CD1c-positive myeloid dendritic cell (primary cell): ENCODE measurements around the gene TLR7.

Experiments
- DNase-seq: peaks from one replicate; pipeline ENCODE4 v3.0.0-alpha.2; 2016; ENCODE audit errors: extremely low spot score

The TLR7 gene

DNA sequence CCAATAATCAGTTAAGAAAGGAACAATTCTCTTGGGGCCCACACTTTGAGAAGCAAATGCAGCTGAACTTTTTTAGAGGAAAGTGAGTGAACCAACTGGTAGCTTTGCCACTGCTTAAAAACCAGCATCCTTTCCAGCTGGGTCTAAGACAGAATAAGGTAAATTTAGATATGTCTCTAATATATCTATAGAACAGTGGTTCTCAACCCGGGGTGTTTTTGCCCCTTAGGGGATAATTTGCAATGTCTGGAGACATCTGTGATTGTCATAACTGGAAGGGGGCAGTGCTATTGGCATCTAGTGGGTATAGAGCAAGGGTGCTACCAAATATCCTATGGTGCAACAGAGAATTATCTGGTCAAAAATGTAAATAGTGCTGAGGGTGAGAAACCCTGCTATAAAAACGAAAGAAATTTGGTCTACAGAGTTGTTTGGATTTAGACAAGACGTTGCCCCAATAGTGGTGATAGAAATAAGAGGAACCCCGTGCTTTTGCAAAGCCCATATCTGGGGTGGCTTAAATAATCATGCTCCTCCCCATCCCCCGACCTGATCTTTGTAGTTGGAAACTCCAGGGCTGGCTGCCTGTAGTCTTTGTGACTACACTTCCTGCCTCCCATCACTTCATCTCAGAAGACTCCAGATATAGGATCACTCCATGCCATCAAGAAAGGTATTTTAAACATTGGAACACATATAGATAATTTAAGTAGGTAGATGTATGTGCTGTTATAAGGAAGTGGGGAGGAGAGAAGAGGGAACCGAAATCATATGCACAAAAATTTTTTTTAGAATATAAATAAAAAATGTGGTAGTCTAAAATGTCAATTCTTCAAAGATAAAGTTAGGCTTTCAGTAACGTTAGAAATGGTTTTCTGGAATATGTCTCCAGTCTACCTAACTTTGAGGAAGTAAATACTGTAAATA, at the start of gene TLR7:
TLR7 (plus strand) TSS at position 622 of the 927 bp plus-strand sequence. CDS start 507 bp downstream, outside the sequence.
- DNase-seq = peak; percentile 24

DNA sequence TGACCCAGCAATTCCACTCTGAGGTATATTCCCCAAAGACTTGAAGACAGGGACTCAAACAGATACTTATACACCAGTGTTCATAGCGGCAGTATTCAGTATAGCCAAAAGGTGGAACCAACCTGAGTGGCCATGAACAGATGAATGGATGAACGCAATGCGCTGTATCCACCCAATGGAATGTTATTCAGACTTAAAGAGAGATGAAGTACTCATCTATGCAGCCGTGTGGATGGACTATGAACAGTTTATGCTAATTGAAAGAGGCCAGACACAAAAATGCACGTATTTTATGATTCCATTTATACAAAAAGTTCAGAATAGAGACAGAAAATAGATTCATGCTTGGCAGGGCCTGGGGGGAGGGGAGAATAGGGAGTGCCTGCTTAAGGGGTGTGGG, 49.3 kb upstream of the TLR7 start:
- no peak for DNase-seq

DNA sequence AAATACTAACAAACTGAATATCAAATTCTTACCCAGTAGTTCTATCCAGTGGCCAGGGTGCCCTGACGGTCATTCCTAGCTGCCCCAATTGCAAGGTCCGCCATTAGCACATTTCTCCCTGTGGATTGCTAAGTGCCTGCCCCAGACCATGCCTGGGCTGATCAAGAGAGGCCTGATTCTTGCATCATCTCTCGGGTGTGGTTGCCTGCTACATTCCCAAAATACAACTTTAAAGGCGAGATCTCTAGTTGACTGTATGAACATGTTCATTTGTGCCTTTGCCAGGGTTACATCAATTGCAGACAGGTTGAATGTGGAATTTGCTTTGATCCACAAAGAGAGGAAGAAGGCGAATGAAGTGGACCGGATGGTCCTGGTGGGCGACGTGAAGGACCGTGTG, 47.6 kb upstream of the TLR7 start:
- DNase-seq = no peak

DNA sequence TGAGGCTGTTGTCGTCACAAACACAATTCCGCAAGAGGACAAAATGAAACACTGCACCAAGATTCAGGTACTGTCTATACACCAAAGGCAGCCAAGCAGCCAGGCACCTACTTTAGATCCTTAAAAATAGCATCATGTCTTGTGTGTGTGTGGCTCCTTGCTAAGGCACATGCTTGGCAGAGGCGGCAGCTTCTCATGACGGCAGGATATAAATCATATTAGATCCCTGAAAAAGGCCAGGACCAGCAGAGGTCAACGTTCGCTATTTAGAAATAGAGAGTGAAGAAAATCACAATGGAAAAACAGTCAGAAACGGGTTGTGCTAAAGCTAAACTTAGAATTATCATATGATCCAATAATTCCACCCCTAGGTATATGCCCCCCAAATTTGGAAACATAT, 46.1 kb upstream of the TLR7 start:
- no peak for DNase-seq

DNA sequence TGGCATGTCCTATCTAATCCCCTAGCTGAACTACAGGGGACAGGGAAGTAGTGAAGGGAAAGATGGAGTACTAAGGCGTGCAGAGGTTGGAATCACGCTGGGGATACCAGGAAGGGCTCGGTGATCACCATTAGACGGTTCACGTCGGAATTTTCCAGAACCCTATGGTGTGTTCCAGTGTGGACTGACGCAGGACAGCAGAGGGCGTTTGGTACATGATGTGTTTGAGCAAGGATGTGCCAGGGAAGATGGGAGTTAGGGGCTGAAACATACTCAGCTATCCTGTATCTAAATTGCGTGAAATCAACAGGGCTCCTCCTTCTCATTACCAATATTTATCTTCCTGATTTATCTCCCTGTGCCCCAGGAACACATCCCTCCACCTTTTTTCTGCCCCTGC, 41.9 kb upstream of the TLR7 start:
- no peak for DNase-seq

DNA sequence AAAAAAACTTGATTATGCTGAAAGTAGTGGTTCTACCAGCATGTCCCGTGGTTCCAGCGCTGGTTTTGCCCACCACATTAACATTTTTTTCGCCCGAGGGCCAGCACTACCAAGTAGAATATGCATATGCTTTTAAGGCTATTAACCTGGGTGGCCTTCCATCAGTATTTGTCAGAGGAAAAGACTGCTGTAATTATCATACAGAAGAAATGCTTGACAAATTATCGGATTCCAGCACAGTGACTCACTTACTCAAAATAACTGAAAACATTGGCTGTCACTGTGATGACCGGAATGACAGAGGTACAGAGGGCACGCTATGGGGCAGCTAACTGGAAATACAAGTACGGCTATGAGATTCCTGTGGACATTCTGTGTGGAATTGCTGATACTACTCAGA, 41.1 kb upstream of the TLR7 start:
- no peak for DNase-seq

DNA sequence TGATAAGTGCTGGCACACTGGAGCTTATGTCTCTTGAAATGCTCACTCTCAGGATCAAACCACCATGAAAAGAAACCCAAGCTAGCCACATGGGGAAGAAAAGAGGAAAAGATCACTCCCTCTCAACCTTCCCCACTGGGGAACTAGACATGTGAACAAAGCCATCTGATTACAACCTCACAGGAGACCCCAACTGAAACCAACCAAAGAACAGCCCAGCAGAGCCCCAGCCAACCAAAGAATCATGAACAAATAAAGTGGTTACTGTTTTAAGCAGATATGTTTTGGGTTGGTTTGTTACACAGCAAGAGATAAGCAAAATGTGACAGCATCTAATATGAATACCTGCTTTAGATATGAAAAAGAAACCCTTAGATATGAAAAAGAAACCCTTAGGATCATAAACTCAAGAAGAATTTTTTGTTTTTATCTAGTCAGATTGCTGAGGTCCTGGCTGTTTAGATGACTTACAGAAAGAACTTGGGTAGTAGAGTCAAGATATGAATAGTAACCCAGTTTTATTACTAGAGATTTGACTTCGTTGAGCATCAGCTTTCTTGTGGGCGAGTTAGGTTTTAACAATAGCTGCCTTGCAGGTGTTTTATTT, 23.7 kb upstream of the TLR7 start:
- DNase-seq = no peak

DNA sequence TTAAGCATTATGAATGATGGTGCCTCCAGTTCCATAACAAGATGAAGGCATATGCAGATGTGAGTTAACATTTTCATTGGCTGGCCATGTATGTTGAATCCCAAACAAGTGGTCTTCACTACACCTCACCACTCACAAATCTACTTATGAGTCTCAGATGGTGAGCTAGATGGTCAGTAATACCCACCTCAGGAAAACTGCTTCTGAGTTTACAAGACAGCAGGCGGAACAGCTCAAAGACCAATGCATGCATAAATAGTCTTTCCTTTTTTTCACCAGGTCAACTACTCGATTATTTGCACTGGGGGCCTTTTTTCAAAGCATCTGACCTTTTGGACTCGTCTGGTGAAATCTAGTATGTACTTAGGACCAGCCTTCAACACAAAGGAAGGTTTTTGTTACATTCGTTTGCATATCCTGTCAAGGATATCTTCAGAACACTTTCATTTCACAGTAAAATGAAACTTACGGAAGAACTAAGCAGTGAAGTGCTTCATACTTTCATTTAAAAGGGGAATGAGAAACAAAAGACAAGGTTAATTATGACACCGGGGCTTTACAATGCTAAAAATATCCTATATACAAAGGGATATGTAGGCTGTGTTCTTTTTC, 23.1 kb upstream of the TLR7 start:
- DNase-seq = no peak

DNA sequence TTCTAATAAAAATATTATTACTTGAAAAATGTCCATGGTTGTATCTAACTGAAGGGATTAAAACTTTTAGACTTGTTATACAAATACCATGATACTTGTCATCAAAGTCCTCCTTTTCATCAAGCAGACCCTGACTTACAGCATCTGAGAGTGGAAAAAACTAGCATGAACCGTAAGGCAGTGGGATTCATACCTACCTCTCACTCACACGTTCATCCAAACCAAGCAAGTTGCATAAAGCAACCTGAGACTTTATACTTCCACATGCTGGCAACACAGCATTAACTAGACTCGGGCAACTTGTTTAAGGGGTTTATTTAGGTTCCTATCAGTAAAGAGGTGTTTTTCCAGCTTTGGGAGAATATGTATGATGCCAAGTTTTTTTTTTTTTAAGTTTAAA, 22.6 kb upstream of the TLR7 start:
- no peak for DNase-seq

DNA sequence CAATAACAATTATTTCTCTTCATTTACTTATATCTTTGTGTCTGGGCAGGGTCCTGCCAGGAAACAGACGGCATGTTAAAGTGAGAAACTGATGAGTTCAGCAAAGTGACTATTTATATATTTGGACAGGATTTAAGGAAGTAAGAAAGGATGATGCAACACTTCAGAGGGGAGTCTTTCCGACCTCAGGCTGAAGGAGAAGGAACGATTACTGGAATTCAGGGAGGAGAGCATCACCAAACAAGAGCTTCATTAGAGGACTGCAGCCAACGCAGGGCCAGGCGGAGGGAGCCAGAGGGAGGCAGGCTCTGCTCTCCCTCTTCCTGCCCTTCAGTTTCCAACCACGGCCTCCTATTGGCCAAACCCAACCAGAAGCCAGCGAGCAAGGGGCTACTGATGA, 1.5 kb upstream of the TLR7 start:
- DNase-seq = peak; percentile 57

DNA sequence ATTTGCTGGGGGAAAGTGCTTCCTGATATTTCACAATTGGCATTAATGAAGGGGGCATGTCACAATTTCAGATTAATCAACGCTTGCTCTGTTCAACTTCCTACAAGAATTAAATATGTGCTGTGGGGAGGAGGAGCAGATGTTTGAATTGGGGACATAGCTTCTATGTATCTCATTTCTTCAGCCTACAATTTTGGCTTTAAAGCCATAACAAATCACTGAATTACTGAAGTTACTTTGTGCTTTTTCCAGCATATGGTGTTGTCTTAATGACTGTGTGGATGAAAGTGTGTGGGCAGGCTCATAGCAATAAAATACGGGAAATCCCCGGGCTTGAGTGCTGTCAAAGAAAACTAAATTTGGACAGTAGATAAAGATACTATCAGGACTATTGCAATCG, 813 bp downstream of the TLR7 start:
- DNase-seq = peak; percentile 30

DNA sequence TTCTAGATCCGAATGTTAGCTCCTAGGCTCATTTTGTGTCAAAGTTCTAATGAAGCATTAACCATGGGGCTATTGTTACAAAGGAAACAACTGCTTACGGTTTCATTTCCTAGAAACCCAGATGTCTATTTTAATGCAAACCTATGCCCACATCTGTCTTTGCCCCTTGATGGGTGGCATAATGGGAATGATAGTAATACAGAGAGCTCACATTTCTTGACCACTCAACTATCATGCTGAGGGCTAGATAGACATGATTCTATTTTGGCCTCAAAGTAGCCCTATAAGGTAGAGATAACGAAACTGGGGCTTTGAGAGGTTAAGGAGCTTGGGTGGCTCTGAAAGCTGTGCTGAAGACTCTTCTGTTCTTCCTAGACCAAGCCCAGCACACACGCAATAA, 1.9 kb downstream of the TLR7 start:
- DNase-seq = no peak

DNA sequence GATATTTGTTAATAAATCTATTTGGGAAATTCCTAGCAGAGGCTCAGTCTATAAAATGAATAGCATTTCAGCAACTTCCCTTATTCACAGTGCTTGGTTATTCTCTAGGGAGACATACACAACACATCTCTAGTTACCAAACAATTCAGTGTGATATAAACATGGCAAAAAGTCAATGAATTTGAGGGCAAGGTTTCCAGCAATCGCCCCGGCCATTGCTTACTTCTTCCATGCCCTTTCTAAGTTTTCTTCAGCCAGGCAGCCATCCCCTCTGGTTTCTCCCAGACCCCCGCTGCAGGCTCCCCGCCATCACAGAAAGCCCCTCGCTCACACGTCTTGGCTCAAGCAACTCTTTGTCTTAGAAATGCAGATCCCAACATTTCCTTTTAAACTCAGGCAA, 4.4 kb downstream of the TLR7 start:
- no peak for DNase-seq

DNA sequence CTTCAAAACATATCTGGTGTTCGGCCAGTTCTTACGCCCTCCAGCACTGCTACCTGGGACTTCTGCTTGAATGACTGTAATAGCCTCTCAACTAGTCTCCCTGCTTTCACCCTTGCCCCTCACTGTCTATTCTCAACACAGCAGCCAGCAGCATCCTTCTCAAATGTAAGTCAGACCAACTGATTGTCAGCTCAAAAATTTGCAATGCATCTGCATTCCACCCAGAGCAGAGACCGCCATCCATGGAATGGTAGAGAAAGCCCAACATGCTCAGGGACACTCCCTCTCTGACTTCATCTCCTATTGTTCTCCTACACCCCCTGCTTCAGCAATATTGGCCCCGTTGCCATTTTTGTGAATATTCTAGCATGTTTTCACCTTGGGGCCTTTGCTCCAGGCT, 5.9 kb downstream of the TLR7 start:
- no peak for DNase-seq

DNA sequence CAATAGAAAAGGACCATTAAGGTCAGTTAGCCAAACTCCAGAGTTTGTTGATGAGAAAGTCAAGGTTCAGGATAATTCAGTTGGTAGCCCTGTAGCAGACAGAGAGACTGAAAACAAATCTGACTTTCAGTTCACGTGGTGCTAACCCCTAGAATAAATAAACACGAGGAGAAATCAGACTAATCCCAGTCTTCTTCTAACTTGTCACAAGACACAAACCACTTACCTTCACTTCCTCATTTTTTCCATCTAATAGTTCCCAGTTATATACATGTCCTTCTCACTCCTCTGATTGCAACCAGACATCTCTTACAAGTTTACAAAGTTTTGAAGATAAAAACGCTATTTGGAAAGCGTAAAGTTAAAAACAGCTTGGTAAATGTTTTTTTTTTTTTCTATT, 7.7 kb downstream of the TLR7 start:
- DNase-seq = peak; percentile 40

DNA sequence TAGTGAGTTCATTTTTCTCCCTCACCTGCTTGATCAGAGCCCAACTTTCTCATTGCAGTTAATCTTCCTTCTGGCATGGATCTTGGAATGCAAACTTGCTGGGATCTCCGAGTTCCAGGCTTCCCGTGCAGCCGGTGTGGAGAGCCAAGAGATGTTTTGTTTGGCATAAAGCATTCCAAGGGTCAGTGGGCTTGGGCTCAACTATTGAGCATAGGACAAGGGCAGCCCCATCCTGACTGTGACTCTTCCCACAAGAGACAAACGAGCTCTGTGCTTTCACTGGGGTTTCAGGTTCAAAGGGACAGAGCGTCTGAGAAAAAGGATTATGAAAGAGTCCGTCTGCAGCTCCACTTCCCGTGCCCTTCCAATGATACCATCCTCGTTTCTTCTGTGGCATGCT, 10.5 kb downstream of the TLR7 start:
- DNase-seq = no peak

DNA sequence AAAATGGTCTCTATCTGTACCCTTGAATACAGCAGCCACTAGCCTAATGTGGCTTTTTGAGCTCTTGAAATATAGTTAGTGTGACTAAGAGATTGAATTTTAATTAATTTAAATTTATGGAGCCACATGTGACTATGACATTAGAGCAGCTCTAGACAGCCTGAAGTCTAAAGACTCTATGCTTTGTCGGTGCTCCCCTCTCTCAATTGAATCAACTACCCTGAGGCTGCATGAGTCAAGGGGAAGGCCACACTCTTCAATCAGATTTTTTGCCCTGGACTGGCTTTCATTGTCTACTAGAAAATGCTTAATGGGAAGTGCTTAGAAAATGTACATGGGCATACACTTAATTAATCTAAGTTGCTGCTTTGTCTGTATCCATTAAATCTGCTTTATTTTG, 11.7 kb downstream of the TLR7 start:
- DNase-seq = no peak

DNA sequence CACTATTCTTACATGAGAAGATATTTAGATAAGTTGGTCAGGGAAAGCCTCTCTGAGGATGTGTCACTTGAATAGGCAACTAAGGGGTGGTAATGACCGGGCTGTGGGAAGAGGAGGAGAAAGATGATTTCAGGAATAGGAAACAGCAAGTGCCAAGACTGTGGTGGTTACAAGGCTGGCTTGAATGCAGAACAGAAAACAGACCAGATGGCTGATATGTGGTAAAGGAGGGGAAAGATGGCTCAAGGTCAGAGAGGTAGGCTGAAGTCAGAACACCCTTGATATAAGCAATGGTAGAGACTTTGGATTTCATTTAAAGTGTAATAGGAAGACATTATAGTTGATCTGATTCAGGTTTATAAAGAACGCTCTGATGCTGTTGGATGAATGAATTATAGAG, 15.0 kb downstream of the TLR7 start:
- no peak for DNase-seq

DNA sequence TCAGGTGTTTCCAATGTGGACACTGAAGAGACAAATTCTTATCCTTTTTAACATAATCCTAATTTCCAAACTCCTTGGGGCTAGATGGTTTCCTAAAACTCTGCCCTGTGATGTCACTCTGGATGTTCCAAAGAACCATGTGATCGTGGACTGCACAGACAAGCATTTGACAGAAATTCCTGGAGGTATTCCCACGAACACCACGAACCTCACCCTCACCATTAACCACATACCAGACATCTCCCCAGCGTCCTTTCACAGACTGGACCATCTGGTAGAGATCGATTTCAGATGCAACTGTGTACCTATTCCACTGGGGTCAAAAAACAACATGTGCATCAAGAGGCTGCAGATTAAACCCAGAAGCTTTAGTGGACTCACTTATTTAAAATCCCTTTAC, 18.6 kb downstream of the TLR7 start:
- no peak for DNase-seq

DNA sequence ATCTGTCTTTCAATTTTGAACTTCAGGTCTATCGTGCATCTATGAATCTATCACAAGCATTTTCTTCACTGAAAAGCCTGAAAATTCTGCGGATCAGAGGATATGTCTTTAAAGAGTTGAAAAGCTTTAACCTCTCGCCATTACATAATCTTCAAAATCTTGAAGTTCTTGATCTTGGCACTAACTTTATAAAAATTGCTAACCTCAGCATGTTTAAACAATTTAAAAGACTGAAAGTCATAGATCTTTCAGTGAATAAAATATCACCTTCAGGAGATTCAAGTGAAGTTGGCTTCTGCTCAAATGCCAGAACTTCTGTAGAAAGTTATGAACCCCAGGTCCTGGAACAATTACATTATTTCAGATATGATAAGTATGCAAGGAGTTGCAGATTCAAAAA, 19.7 kb downstream of the TLR7 start:
- no peak for DNase-seq

DNA sequence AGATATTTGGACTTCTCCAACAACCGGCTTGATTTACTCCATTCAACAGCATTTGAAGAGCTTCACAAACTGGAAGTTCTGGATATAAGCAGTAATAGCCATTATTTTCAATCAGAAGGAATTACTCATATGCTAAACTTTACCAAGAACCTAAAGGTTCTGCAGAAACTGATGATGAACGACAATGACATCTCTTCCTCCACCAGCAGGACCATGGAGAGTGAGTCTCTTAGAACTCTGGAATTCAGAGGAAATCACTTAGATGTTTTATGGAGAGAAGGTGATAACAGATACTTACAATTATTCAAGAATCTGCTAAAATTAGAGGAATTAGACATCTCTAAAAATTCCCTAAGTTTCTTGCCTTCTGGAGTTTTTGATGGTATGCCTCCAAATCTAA, 20.3 kb downstream of the TLR7 start:
- no peak for DNase-seq

DNA sequence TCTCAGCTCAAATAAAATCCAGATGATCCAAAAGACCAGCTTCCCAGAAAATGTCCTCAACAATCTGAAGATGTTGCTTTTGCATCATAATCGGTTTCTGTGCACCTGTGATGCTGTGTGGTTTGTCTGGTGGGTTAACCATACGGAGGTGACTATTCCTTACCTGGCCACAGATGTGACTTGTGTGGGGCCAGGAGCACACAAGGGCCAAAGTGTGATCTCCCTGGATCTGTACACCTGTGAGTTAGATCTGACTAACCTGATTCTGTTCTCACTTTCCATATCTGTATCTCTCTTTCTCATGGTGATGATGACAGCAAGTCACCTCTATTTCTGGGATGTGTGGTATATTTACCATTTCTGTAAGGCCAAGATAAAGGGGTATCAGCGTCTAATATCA, 20.9 kb downstream of the TLR7 start:
- DNase-seq = no peak

DNA sequence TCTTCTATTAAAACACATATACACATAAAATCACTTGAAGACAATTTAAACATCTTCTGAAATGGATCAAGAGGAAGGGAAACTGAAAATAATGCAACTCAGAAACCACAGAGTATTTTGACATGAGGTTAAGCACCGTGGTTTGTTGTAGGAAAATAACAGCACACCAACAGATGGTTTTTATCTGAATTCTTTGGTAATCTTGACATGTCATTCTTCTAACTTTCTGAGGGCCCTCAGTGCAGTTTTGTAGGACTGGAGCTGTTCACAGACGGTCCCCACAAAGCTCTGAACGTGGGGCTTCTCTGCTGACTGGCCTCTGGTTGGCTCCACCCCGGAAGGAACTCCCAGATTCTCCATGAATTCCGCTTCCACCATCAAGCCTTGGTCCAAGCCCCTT, 23.6 kb downstream of the TLR7 start:
- peak; percentile 62 for DNase-seq
